Mesodermal cell (in vitro differentiated cells): Measurements from ENCODE around the gene EPG5.
A peak's percentile ranks its signal among the peaks of the same experiment; 100 is the strongest.
"Not testable (repeated sequence)": the region's sequence is repeated elsewhere in the genome, so short reads cannot be mapped to it uniquely, and the experiment has no call there.

Experiments used
- H3K27ac ChIP-seq: 2 replicates; pipeline ENCODE4 v1.7.0; 2013; ENCODE audit warnings: mild to moderate bottlenecking, low read depth, low read length, moderate library complexity; ENCODE audit not compliant: severe bottlenecking
- H3K36me3 ChIP-seq: 2 replicates; pipeline ENCODE4 v1.7.1; 2013; ENCODE audit warnings: mild to moderate bottlenecking, low read length, moderate library complexity; ENCODE audit not compliant: control insufficient read depth, insufficient read depth
- H3K4me1 ChIP-seq: one replicate; pipeline ENCODE4 v1.7.1; 2013; ENCODE audit warnings: mild to moderate bottlenecking, low read length; ENCODE audit not compliant: insufficient read depth, control insufficient read depth, poor library complexity, severe bottlenecking
- H3K4me3 ChIP-seq: 2 replicates; pipeline ENCODE4 v1.7.0; 2013; ENCODE audit warnings: low read length, control low read depth, mild to moderate bottlenecking; ENCODE audit not compliant: insufficient read depth, poor library complexity, severe bottlenecking; ENCODE audit errors: extremely low read depth
- H3K9me3 ChIP-seq: 2 replicates; pipeline ENCODE4 v1.7.1; 2013; ENCODE audit warnings: mild to moderate bottlenecking, low read length, moderate library complexity; ENCODE audit not compliant: control insufficient read depth
- WGBS, 2 experiments: methylation state at CpG; one replicate each; pipeline ENCODE4 v1.1.5; 2013; ENCODE audit warnings: missing lambda C conversion rate in 2 of 2; ENCODE audit not compliant: insufficient coverage in 2 of 2; 5-methylcytosine and 5-hydroxymethylcytosine counted together

EPG5 gene

DNA sequence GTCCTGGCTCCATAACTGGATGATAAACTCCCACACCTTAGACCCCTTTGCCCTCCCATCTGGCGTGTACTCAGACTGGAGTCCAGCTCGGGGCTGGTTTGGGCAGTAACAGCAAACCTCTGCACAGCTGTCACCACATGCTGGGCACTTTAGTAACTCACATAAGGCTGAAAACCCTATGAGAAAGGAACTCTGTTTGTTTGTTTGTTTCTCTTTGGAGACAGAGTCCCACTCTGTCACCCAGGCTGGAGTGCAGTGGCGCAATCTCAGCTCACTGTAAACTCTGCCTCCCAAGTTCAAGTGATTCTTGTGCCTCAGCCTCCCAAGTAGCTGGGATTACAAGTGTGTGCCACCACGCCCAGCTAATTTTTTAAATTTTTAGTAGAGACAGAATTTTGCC is 140.4 kb downstream of the EPG5 start:
- H3K27ac ChIP-seq, H3K36me3 ChIP-seq, H3K9me3 ChIP-seq, H3K4me3 ChIP-seq: not testable (repeated sequence)
- WGBS, 2 experiments = 97% methylated on average over 2 to 3 of the region's 4 CpGs
- peaks cover 37% of the 10 kb centered on the region for H3K4me1 ChIP-seq

DNA sequence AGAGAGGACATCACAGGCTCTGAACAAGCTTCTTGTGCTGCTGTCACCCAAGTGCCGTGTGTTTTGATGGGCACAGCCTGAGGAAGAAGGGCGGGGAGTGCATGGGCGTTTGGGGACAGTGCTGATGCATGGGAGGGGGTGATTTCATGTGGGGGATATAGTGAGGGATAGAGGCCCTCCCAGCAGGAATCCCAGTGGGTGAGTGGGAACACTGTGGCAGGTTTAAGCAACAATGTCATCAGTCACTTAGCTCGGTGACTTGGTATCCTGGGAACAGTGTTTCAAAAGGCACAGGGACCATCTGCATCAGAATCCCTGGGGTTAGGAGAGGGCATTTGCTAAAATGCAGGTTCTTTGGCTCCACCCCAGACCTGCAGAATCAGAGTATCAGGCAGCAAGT is 141.0 kb downstream of the EPG5 start:
- Histone ChIP-seq H3K36me3 (no peaks in the 10 kb centered on the region), H3K4me1 (peaks cover 37% of the 10 kb centered on the region), H3K4me3 (no peak overlapping the region), H3K9me3 (no peaks in the 10 kb centered on the region), H3K27ac (no peak overlapping the region)
- WGBS, 2 experiments = 85 to 88% methylated on average over 4 of the region's 4 CpGs

DNA sequence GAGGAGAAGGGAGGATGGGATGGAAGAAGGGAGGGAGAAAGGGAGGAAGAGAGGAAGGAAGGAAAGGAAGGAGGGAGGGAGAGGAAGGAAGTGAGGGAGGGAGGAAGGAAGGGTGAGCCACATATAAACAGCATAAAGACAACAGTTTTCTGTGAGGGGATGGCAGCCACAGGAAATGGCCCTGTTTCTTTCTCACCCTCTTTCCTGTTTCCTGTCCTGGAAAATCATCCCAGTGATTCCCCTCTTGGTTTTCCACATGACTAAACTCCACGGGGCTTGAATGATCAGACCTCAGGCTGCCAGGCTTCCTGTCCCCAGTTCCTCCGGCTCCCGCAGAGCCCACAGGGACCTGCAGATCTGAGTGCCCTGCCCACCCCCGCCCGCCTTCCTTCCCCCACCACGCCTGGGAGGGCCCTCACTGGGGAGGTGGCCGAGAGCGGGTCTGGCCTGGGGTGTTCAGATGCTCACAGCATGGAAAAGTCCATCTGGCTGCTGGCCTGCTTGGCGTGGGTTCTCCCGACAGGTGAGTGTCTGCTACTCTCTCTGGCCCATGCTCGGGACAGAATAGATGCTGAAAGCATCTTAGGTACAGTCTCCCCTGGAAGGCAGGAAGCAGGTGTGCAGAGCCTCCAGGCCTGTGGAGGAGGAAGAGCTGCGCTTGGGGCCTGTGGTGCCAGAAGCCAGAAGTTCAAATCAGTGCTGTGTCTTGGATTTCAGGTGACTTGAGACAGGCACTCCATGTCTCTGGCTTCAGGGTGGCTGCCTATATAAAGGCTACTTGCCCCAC is 141.7 kb downstream of the EPG5 start, which contains the start of gene SIGLEC15:
Gene SIGLEC15 (plus strand): TSS at position 418 of the 787 bp plus-strand sequence. CDS start 54 bp downstream, at position 472.
- peaks cover 37% of the 10 kb centered on the region for H3K4me1 ChIP-seq
- H3K9me3 ChIP-seq = no peaks in the 10 kb centered on the region
- 84 to 88% methylated on average over 6 to 8 of the region's 12 CpGs for WGBS, 2 experiments
- H3K4me3 ChIP-seq = no peak within 1 kb of the TSS
- H3K27ac ChIP-seq = peak within 1 kb of the TSS; percentile 8
- no peaks in the 10 kb centered on the region for H3K36me3 ChIP-seq

DNA sequence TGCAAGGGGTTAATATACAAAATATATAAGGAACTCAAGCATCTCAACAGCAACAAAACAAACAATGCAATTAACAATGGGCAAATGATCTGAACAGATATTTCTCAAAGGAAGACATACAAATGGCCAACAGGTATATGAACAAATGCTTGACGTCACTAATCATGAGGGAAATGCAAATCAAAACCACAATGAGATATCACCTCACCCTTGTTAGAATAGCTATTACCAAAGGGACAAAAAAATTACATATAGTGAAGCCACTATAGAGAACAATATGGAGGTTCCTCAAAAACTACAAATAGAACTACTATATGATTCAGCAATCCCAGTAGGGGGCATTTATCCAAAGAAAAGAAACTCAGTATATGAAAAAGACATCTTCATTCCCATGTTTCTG is 145.4 kb downstream of the EPG5 start:
- H3K4me1 ChIP-seq = peaks cover 10% of the 10 kb centered on the region
- no peak overlapping the region for H3K4me3 ChIP-seq
- no peaks in the 10 kb centered on the region for H3K9me3 ChIP-seq
- no peak overlapping the region for H3K27ac ChIP-seq
- H3K36me3 ChIP-seq = no peaks in the 10 kb centered on the region
- 100% methylated on average over 1 of the region's 1 CpG; no CpG with 5 or more reads in 1 of the 2 experiments for WGBS, 2 experiments

DNA sequence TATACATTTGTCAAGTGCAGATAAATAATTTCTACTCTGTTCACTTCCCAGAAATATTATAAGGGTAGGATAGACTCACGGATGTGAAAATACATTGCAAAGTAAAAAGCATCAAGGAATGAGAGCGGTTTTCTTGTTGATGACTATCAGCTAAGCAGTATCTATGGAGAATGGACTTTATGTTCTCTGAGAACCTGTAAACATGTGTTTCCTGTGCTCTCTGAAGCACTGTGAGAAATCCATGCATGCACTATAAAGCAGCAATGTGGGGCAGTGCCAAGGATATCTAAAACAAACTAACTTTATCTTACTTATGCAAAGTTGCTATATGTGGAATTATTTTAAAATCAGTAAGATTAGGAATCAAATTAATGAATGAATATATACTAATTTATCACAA is 146.1 kb downstream of the EPG5 start:
- WGBS, 2 experiments = 85 to 100% methylated on average over 2 of the region's 2 CpGs
- no peak overlapping the region for H3K27ac ChIP-seq
- no peak overlapping the region for H3K4me3 ChIP-seq
- H3K36me3 ChIP-seq = no peaks in the 10 kb centered on the region
- H3K9me3 ChIP-seq = no peaks in the 10 kb centered on the region
- H3K4me1 ChIP-seq = peaks cover 7% of the 10 kb centered on the region

DNA sequence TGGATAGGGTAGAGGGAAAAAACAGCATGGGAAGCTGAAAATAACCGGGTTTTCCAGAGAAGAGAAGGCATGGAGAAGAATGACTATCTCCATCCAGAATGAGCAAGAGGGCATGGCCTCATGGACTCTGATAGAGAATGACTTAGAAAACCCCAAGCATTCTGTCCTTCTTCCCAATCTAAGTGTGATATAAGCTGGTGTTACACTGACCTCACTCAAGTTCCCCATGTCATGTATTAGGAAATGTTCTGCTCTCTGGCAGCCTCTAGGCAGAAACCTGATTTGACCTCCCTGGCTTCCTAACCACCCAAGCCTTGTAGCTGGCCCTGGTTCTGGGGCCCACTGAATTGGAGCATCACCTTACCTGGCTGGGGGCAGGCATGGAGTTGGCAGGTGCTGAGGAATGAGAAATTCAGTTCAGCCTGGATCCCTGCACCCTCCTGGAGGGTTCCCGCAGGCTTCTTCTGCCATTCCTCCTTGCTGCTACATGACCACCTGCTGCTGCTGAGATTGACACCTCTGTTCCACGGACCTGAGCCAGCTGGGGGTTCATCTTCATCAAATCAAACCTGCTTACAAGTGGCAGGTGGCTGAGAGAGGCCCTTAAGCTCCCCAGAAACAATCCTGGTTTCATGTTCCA is 146.9 kb downstream of the EPG5 start:
- 45 to 94% methylated on average over 2 of the region's 3 CpGs for WGBS, 2 experiments
- no peaks in the 10 kb centered on the region for H3K9me3 ChIP-seq
- H3K36me3 ChIP-seq = no peaks in the 10 kb centered on the region
- no peak overlapping the region for H3K27ac ChIP-seq
- H3K4me1 ChIP-seq = no peaks in the 10 kb centered on the region
- H3K4me3 ChIP-seq = no peak overlapping the region

DNA sequence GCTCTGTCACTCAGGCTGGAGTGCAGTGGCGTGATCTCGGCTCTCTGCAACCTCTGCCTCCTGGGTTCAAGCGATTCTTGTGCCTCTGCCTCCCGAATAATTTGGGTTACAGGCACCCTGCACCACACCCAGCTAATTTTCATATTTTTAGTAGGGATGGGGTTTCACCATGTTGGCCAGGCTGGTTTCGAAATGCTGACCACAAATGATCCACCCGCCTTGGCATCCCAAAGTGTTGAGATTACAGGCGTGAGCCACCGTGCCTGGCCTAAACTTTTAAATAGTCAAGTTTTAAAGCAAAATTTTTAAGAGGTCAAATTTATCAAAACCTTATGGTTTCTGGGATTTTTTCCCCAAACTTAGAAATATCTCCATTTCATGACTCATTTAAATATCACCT is 148.4 kb downstream of the EPG5 start:
- not testable (repeated sequence) for H3K36me3 ChIP-seq, H3K27ac ChIP-seq, H3K4me1 ChIP-seq, H3K4me3 ChIP-seq, H3K9me3 ChIP-seq
- WGBS, 2 experiments = 65 to 94% methylated on average over 3 to 4 of the region's 8 CpGs

DNA sequence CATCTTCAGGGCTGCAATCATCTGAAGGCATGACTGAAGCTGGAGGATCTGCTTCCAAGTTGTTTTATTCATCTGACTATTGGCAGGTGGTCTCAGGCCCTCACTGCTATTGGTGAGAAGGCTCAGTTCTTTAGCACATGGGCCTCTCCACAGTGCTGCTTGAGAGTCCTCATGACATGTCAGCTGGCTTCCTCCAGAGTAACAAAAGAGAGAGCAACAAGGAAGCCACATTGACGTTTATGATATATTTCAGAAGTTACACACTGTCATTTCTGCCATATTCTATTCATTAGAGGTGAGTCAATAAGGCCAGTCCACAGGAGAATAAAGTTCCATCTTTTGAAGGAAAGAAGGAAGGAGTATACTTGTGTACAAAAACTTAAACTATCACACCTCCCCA is 149.6 kb downstream of the EPG5 start:
- no CpG with 5 or more reads among the region's 1 CpG for WGBS, 2 experiments
- H3K4me1 ChIP-seq = no peaks in the 10 kb centered on the region
- H3K9me3 ChIP-seq = no peaks in the 10 kb centered on the region
- no peaks in the 10 kb centered on the region for H3K36me3 ChIP-seq
- no peak overlapping the region for H3K27ac ChIP-seq
- H3K4me3 ChIP-seq = no peak overlapping the region

DNA sequence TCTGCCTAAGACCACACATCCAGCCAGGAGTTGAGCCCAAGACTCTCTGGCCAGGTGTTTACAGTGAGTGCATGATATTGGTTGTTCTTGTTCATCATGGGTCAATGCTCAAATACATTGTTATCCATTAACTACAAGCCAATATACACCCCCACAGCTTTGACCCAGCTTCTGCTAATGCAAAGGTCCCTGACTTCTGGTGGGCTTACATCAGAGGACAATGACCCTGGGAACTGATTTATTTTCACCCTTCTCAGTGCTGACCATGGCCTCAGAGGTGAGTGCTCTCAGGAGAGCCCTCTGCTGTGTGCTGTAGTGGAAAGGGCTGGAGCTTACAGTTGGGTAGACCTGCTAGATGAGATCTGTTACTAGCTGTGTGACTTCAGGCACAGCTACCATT is 152.4 kb downstream of the EPG5 start:
- not testable (repeated sequence) for H3K4me1 ChIP-seq, H3K27ac ChIP-seq, H3K36me3 ChIP-seq, H3K4me3 ChIP-seq, H3K9me3 ChIP-seq

DNA sequence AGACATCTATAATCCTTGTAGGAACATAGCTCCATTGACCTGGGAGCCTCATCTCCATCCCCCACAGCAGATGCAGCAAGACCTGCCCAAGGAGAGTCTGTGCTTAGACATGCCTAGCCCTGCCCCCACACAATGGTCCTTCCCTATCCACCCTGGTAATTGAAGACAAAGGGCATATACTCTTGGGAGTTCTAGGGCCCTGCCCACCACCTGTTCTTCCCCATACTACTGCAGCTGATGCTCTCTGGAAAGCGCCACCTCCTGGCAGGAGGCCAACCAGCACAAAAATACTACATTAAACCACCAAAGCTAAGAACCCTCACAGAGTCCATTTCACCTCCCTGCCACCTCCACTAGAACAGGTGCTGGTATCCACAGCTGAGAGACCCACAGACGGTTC is 160.0 kb downstream of the EPG5 start:
- not testable (repeated sequence) for H3K36me3 ChIP-seq, H3K9me3 ChIP-seq, H3K27ac ChIP-seq, H3K4me1 ChIP-seq, H3K4me3 ChIP-seq
- 67% methylated on average over 1 of the region's 2 CpGs; no CpG with 5 or more reads in 1 of the 2 experiments for WGBS, 2 experiments

DNA sequence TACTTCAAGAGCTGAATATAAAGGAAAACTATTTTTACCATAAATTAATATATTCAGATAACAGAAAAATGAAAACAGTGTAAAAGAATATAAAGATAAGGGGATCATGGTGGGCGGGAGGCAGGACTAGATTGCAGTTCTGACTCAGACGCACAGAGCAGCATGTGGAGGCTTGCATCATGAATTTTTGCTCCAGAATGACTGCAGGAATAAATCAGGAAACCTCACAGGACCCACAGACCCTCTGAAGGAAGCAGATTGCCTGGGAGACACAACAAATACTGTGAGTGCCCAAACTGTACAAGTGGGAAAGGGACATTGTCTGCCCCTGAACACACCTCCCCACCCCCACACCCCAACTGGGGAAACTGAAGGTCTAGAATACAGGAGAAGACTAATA is 160.9 kb downstream of the EPG5 start:
- Histone ChIP-seq H3K9me3 (peaks cover 7% of the 10 kb centered on the region), H3K4me3 (no peak overlapping the region), H3K36me3 (no peaks in the 10 kb centered on the region), H3K4me1 (no peaks in the 10 kb centered on the region), H3K27ac (peak overlapping the region; percentile 75)
- 92 to 100% methylated on average over 2 of the region's 2 CpGs for WGBS, 2 experiments
